DMS53 (cell line): ENCODE measurements around the gene DYNC1LI1.

Source experiments
- DNase-seq: peaks from one replicate; lab custom pipeline; 2025; lab: John Stamatoyannopoulos, UW

Gene DYNC1LI1

GRCh38 chr3:32492684-32493436, 77.8 kb downstream of the DYNC1LI1 start:
- DNase-seq: no peak

- DNase-seq: no peak
These were observed 82.1 kb downstream of the DYNC1LI1 start for GRCh38 chr3:32488474-32489008.

DNA sequence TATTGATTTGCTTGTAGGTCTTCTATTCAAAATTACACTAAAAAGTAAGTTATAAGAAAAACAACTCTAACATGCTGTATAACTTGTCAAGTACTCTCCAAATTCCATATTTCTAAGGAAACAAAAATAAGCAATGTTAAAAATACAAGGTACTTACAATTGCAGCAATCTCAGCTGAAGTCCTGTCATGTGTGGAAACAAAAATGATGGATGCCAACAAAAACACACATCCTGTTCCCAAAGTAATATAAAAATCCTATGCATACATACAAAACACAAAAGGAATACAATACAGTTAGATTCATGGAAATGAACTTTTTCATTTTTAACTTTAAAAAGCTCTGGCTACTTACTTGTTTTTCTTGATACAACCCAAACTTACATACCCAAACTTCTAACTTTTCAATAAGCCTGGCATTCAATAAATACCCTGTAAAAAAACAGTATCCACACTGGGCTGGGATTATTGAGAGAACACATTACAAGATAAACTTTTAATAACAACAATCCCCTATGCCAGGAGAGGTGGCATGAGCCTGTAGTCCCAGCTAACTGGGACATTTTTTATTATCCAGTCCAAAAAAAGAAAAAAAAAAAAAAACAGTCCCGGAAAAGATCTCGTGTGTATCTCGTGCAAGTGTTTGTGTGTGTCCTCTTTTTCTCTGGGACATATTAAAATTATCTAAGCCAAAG, 82.7 kb downstream of the DYNC1LI1 start:
- DNase-seq: no peak

GRCh38 chr3:32484436-32484835, 86.2 kb downstream of the DYNC1LI1 start:
- no peak for DNase-seq

- no peak for DNase-seq
These were observed 86.9 kb downstream of the DYNC1LI1 start for GRCh38 chr3:32483772-32484171.

GRCh38 chr3:32482693-32483092, 88.0 kb downstream of the DYNC1LI1 start:
- no peak for DNase-seq

- no peak for DNase-seq
These were observed 88.6 kb downstream of the DYNC1LI1 start for GRCh38 chr3:32481791-32482631.

DNA sequence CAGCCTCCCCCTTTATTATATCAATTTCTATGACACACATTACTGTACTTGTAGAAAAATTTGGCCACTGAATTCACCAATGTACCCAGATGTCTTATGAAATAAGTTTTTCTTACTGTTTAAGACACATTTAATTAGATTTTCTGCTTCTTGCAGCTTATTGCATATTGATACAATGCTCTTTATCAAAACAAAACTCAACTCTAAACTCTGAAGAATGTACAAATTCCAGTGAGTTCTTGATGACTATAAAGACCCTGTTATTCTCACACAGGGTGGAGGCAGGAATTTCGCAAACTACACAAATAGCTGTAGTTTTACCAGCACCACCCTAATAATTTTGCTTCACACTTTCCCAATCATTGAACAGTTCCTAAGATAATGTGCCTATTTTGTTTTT, 90.1 kb downstream of the DYNC1LI1 start:
- DNase-seq: no peak
